Transverse colon (tissue), 4 donors: ENCODE measurements around the gene KRT5. TPM values are rescaled to one million over a fixed set of nuclear protein-coding genes. Genes with fewer than 3 reads are reported as not detected.

Source experiments
- DNase-seq: peaks from one replicate; pipeline ENCODE4 v3.0.0-alpha.2; 2019
- H3K27ac ChIP-seq, 4 donors: fragments of 200-600 bp; sonication (generic); 2 replicates each; pipeline ENCODE4 v1.5.1; 2016 to 2018; ENCODE audit warnings: inconsistent platforms in 4 of 4
- H3K27me3 ChIP-seq: fragments of 200-600 bp; sonication (generic); 2 replicates; pipeline ENCODE4 v1.5.1; 2017; ENCODE audit warnings: inconsistent platforms
- H3K36me3 ChIP-seq, 4 donors: fragments of 200-600 bp; sonication (generic); 2 replicates each; pipeline ENCODE4 v1.5.1; 2017 to 2019; ENCODE audit warnings: inconsistent platforms in 4 of 4
- H3K4me1 ChIP-seq, 4 donors: fragments of 200-600 bp; sonication (generic); 2 replicates each; pipeline ENCODE4 v1.5.1; 2017 to 2020; ENCODE audit warnings: inconsistent platforms in 4 of 4
- H3K4me3 ChIP-seq, 4 donors: fragments of 200-600 bp; sonication (generic); 1 replicate in 1 of 4; 2 replicates in 3 of 4; pipeline versions ENCODE4 v1.5.1 to v1.6.1; 2017 to 2019; ENCODE audit warnings: inconsistent platforms in 4 of 4
- H3K9me3 ChIP-seq, 2 donors: fragments of 200-600 bp; sonication (generic); 2 replicates each; pipeline ENCODE4 v1.5.1; 2017 to 2019; ENCODE audit warnings: inconsistent platforms in 2 of 2
- EP300 ChIP-seq: sonication (generic); formaldehyde crosslinking; IDR thresholded peaks from one replicate; pipeline ENCODE4 v1.6.1; 2017; ENCODE audit warnings: antibody characterized with exemption, low read depth
- POLR2A ChIP-seq: fragments of 450-650 bp; IDR thresholded peaks from one replicate; pipeline ENCODE4 v1.6.1; 2016; ENCODE audit warnings: antibody characterized with exemption, mild to moderate bottlenecking, moderate library complexity
- POLR2AphosphoS5 ChIP-seq, 3 donors: sonication (generic); formaldehyde crosslinking; IDR thresholded peaks; one replicate each; pipeline ENCODE4 v1.6.1; 2016; ENCODE audit warnings: antibody characterized with exemption in 3 of 3
- WGBS, 2 donors: methylation state at CpG; one replicate each; pipeline ENCODE4 v1.1.5; 2018; ENCODE audit warnings: low coverage in 1 of 2; 5-methylcytosine and 5-hydroxymethylcytosine counted together
- in situ Hi-C, 4 donors: fragments of 200-750 bp; cut with MboI; loops; one replicate each; pipeline versions ENCODE4 v1.15.0 to v1.15.1; 2017; ENCODE audit warnings: low sequenced_read_pairs in 3 of 4, low pct_ligation_motif_present in 1 of 4, low pct_unique_long_range_greater_than_20kb in 1 of 4
- intact Hi-C: fragments of 100-400 bp; cut with DNase I; formaldehyde crosslinking; loops from one replicate; pipeline ENCODE4 v1.15.1; 2023; ENCODE audit warnings: low total_unique reads
- total RNA-seq, 4 donors: library from RNA; depleted of rRNA; stranded (reverse); fragments of >200 nt; gene quantifications; one replicate each; pipeline ENCODE4 v1.1.0, GENCODE V29; 2016
- TF ChIP-seq, protein P1 (sequence below), 5 experiments: fragments of 200-600 bp in 3 of 5; fragments of 450-650 bp in 2 of 5; sonication (generic) in 3 of 5; IDR thresholded peaks; 1 replicate in 2 of 5; 2 replicates in 3 of 5; pipeline ENCODE4 v1.5.1; 2016 to 2017; ENCODE audit warnings: antibody characterized with exemption in 5 of 5, inconsistent platforms in 3 of 5, mild to moderate bottlenecking in 2 of 5, moderate library complexity in 1 of 5

KRT5 gene
- total RNA-seq, 4 donors from 2014 or later, result not detected

- Histone ChIP-seq H3K27me3 (no peaks in the 10 kb centered on the region), H3K9me3 (no peaks in the 10 kb centered on the region), H3K27ac (no peak overlapping the region), H3K36me3 (no peaks in the 10 kb centered on the region), H3K4me3 (no peak overlapping the region), H3K4me1 (no peaks in the 10 kb centered on the region)
- in situ Hi-C loops, result no loop called here
- intact Hi-C loops, result no loop called here
- WGBS, 2 donors, result 30 to 63% methylated on average over 2 to 10 of the region's 10 CpGs
- TF ChIP-seq, protein P1, sequence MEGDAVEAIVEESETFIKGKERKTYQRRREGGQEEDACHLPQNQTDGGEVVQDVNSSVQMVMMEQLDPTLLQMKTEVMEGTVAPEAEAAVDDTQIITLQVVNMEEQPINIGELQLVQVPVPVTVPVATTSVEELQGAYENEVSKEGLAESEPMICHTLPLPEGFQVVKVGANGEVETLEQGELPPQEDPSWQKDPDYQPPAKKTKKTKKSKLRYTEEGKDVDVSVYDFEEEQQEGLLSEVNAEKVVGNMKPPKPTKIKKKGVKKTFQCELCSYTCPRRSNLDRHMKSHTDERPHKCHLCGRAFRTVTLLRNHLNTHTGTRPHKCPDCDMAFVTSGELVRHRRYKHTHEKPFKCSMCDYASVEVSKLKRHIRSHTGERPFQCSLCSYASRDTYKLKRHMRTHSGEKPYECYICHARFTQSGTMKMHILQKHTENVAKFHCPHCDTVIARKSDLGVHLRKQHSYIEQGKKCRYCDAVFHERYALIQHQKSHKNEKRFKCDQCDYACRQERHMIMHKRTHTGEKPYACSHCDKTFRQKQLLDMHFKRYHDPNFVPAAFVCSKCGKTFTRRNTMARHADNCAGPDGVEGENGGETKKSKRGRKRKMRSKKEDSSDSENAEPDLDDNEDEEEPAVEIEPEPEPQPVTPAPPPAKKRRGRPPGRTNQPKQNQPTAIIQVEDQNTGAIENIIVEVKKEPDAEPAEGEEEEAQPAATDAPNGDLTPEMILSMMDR (IDR thresholded peaks at IDR 0.05), result no peak
- DNase-seq, result no peak
Measured at GRCh38 chr12:52522346-52523011, 2.3 kb upstream of the KRT5 start.

- intact Hi-C loops (no loop called here), in situ Hi-C loops (no loop called here)
- TF ChIP-seq EP300 (no peak), POLR2A (no peak), POLR2AphosphoS5 (IDR thresholded peaks at IDR 0.05) (no peak)
- TF ChIP-seq, protein P1 (IDR thresholded peaks at IDR 0.05), result no peak
- Histone ChIP-seq H3K36me3 (no peaks in the 10 kb centered on the region), H3K27me3 (no peaks in the 10 kb centered on the region), H3K4me1 (no peaks in the 10 kb centered on the region), H3K9me3 (no peaks in the 10 kb centered on the region), H3K4me3 (no peak overlapping the region), H3K27ac (no peak overlapping the region)
- WGBS, 2 donors, result 78% methylated on average over 10 of the region's 10 CpGs; no CpG with 5 or more reads in 1 of the 2 donors
- no peak for DNase-seq
Measured at GRCh38 chr12:52521568-52522266, 1.5 kb upstream of the KRT5 start.

- TF ChIP-seq EP300, result no peak
- no peak for TF ChIP-seq POLR2AphosphoS5 (IDR thresholded peaks at IDR 0.05)
- TF ChIP-seq, protein P1 (IDR thresholded peaks at IDR 0.05), result no peak
- no peak for TF ChIP-seq POLR2A
- Histone ChIP-seq H3K4me1 (no peaks in the 10 kb centered on the region), H3K27me3 (no peaks in the 10 kb centered on the region), H3K36me3 (no peaks in the 10 kb centered on the region), H3K9me3 (no peaks in the 10 kb centered on the region), H3K27ac (no peak overlapping the region), H3K4me3 (no peak overlapping the region)
- intact Hi-C loops, result no loop called here
- DNase-seq, result no peak
- in situ Hi-C loops, result no loop called here
- 61% methylated on average over 10 of the region's 10 CpGs; no CpG with 5 or more reads in 1 of the 2 donors for WGBS, 2 donors
Measured at GRCh38 chr12:52521175-52521567, 977 bp upstream of the KRT5 start.

GRCh38 chr12:52519387-52519703, 849 bp downstream of the KRT5 start:
- in situ Hi-C loops, result no loop called here
- Histone ChIP-seq H3K27ac (no peak overlapping the region), H3K9me3 (no peaks in the 10 kb centered on the region), H3K4me3 (no peak overlapping the region), H3K4me1 (no peaks in the 10 kb centered on the region), H3K27me3 (no peaks in the 10 kb centered on the region), H3K36me3 (no peaks in the 10 kb centered on the region)
- 51 to 74% methylated on average over 3 of the region's 3 CpGs for WGBS, 2 donors
- intact Hi-C loops, result loop anchor here (10.0 kb wide), 1 partner anchor 145 kb away; no protein-coding TSS in a partner anchor
- no peak for DNase-seq
- no peak for TF ChIP-seq POLR2A
- TF ChIP-seq POLR2AphosphoS5 (IDR thresholded peaks at IDR 0.05), result no peak
- no peak for TF ChIP-seq EP300
- TF ChIP-seq, protein P1 (IDR thresholded peaks at IDR 0.05), result no peak
